GM06990 (cell line): ENCODE results near the gene RCC2.

Source experiments
- DNase-seq: peaks from one replicate; pipeline ENCODE4 v3.0.0-alpha.2; 2011; ENCODE audit not compliant: insufficient read length; ENCODE audit errors: extremely low read depth
- H3K27me3 ChIP-seq: replicated peaks from 2 replicates; pipeline ENCODE4 v1.6.0; 2011; ENCODE audit warnings: low read length; ENCODE audit not compliant: control insufficient read depth, insufficient read depth
- H3K36me3 ChIP-seq: 2 replicates; pipeline ENCODE4 v1.5.1; 2011; ENCODE audit warnings: low read length; ENCODE audit not compliant: control insufficient read depth, insufficient read depth
- H3K4me3 ChIP-seq: replicated peaks from 2 replicates; pipeline ENCODE4 v1.5.1; 2011; ENCODE audit warnings: low read depth, mild to moderate bottlenecking, control low read depth, low read length
- CTCF ChIP-seq: IDR thresholded peaks from 2 replicates; pipeline ENCODE4 v1.5.1; 2011; ENCODE audit warnings: low read length, control low read depth, mild to moderate bottlenecking, inconsistent platforms; ENCODE audit not compliant: insufficient read depth, poor library complexity, severe bottlenecking

The RCC2 gene

GRCh38 chr1:17434601-17435000 is 4.9 kb downstream of the RCC2 start:
- no peak for DNase-seq
- H3K27me3 ChIP-seq: no peaks in the 10 kb centered on the region
- TF ChIP-seq CTCF: no peak
- peaks cover 7% of the 10 kb centered on the region for H3K36me3 ChIP-seq
- H3K4me3 ChIP-seq: no peak overlapping the region

DNA sequence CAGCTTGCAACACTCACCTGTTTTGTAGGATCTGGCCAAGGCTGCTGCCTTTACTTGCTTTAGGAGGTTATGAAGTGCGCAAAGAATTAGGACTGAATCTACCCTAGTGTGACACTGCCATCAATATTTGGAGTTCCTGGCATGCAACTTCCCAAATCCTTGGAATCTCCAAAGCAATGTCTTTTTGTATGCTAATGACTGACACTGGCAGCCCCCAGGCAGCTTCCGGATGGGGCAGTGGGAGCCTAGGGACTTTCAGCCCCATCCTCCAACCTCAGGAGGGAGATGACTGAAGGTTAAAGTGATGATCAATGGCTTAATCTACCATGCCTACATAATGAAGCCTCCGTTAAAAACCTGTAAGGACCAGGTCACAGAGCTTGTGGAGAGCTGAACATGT is 5.5 kb downstream of the RCC2 start:
- Histone ChIP-seq H3K4me3 (no peak overlapping the region), H3K27me3 (no peaks in the 10 kb centered on the region), H3K36me3 (peaks cover 12% of the 10 kb centered on the region)
- TF ChIP-seq CTCF: no peak
- no peak for DNase-seq

DNA sequence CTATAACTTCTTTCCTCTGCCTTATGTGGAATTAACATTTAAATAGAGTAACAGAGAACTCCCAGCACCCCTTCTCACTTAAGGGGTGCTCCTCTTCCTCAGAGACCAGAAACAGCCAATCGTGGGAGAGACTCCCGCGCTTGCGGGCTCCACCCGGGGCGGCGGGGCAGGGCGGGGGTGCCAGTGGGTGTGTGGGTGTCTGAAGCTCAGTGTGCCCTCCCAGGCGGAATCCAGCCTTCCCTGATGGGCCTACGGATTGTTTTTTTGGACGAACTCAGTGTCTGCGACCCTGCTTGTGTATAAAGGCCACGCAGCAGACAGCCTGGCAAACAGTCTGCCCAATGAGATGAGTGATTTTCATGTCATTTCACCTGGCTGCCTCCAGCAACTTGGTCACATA is 6.2 kb downstream of the RCC2 start:
- H3K27me3 ChIP-seq: no peaks in the 10 kb centered on the region
- no peak for DNase-seq
- peaks cover 16% of the 10 kb centered on the region for H3K36me3 ChIP-seq
- H3K4me3 ChIP-seq: no peak overlapping the region
- TF ChIP-seq CTCF: no peak

GRCh38 chr1:17432412-17432811 is 7.1 kb downstream of the RCC2 start:
- H3K36me3 ChIP-seq: peaks cover 24% of the 10 kb centered on the region
- DNase-seq: no peak
- H3K27me3 ChIP-seq: no peaks in the 10 kb centered on the region
- TF ChIP-seq CTCF: no peak
- H3K4me3 ChIP-seq: no peak overlapping the region

DNA sequence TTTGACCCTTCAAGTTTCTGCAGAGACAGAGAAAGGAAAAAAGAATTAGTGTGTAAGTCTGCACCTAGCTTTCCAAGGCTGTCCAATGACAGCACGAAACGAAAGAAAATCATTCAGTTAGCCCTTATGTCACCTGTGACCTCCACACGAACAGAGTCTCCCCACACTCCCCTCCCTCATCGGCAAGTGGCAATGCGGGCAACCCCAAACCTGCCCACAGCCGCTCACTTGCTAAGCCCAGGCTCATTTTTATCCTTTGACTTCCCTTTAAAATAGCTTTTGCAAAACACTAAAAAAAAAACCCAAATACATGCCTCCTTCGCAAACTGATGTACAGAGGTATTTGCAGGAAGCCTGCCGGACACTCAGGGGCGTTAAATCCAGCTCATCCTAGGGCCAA is 10.3 kb downstream of the RCC2 start:
- H3K36me3 ChIP-seq: peaks cover 41% of the 10 kb centered on the region
- H3K27me3 ChIP-seq: no peaks in the 10 kb centered on the region
- no peak for TF ChIP-seq CTCF
- no peak overlapping the region for H3K4me3 ChIP-seq
- DNase-seq: no peak

GRCh38 chr1:17427696-17428660 is 11.5 kb downstream of the RCC2 start:
- H3K4me3 ChIP-seq: no peak overlapping the region
- TF ChIP-seq CTCF: no peak
- no peaks in the 10 kb centered on the region for H3K27me3 ChIP-seq
- peaks cover 48% of the 10 kb centered on the region for H3K36me3 ChIP-seq
- no peak for DNase-seq
